ENCODE data around the gene TMEM109. TPM values are rescaled to one million over a fixed set of nuclear protein-coding genes. Genes with fewer than 3 reads are reported as not detected.

TMEM109 gene
- total and polyA plus RNA-seq, 2 of the 4 experiments (the other 2 are of a cell fraction), result 15.1 to 69.7 TPM

GRCh38 chr11:60905047-60905446 is 8.9 kb upstream of the TMEM109 start:
- in situ Hi-C loops (cut with MboI; ENCODE audit: low sequenced_read_pairs), result loop anchor here (25.0 kb wide), 1 partner anchor 1318 kb away; no protein-coding TSS in a partner anchor
- H3K18ac ChIP-seq (ENCODE audit: low read depth, low read length), result no peak overlapping the region
- TF ChIP-seq MAZ (IDR thresholded peaks at IDR 0.05; ENCODE audit: borderline replicate concordance, low read depth, low read length), result no peak
- TF ChIP-seq RAD21 (IDR thresholded peaks at IDR 0.05; ENCODE audit: low read length), result no peak
- TF ChIP-seq MXI1 (IDR thresholded peaks at IDR 0.05; ENCODE audit: borderline replicate concordance, low read depth, low read length), result no peak
- TF ChIP-seq RFX5 (IDR thresholded peaks at IDR 0.05; ENCODE audit: low read depth, low read length), result no peak
- no peak for TF ChIP-seq CHD1 (IDR thresholded peaks at IDR 0.05; ENCODE audit: low read depth, low read length)
- no peak for TF ChIP-seq POLR2A (IDR thresholded peaks at IDR 0.05; ENCODE audit: low read depth, low read length)
- no peak for TF ChIP-seq FOS (IDR thresholded peaks at IDR 0.05; ENCODE audit: low read depth, low read length)
- TF ChIP-seq BHLHE40 (IDR thresholded peaks at IDR 0.05; ENCODE audit: low read depth, low read length), result no peak
- TF ChIP-seq MAFK (IDR thresholded peaks at IDR 0.05; ENCODE audit: low read depth, low read length), result no peak
- TF ChIP-seq RCOR1 (IDR thresholded peaks at IDR 0.05; ENCODE audit: insufficient replicate concordance, low read length), result no peak
- no peak for TF ChIP-seq CTCF (conservative IDR thresholded peaks at IDR 0.05; ENCODE audit: low read depth, low read length)
- peak overlapping the region; percentile 95 for H3K4me2 ChIP-seq (ENCODE audit: low read depth, low read length)
- H3K36me3 ChIP-seq (ENCODE audit: control insufficient read depth, insufficient read depth, low read length), result peaks cover 29% of the 10 kb centered on the region
- peak overlapping the region; percentile 42; the same call in 1 of the 2 replicates for H3K27ac ChIP-seq (ENCODE audit: insufficient read depth, low read length)
- no peak overlapping the region for H2AK9ac ChIP-seq (replicated peaks; ENCODE audit: low read depth, low read length, poor library complexity)
- H3K56ac ChIP-seq (ENCODE audit: extremely low read depth, insufficient read depth, low read length), result no peak overlapping the region
- POLR2A ChIA-PET (ENCODE audit: unreplicated experiment), result no interaction called here
- no peak overlapping the region for H2BK120ac ChIP-seq (ENCODE audit: low read depth, low read length)
- H4K91ac ChIP-seq (ENCODE audit: insufficient read depth, low read depth, low read length), result no peak overlapping the region
- H3K23ac ChIP-seq (ENCODE audit: low read depth, low read length), result no peak overlapping the region
- no peak for DNase-seq
- H3K79me1 ChIP-seq (ENCODE audit: low read depth in 1 of 2, low read length in 2 of 2), result peaks cover 6 to 44% of the 10 kb centered on the region in 2 experiments; a peak in 3 of 4 replicates
- no peak overlapping the region for H2AK5ac ChIP-seq (ENCODE audit: low read depth, low read length)
- no peak overlapping the region for H2BK15ac ChIP-seq (ENCODE audit: low read depth, low read length)
- peaks cover 3% of the 10 kb centered on the region; the same call in 1 of the 2 replicates for H3K4me1 ChIP-seq (ENCODE audit: control insufficient read depth, insufficient read depth, low read length)
- peak overlapping the region; percentile 69 for H3K4me3 ChIP-seq (ENCODE audit: insufficient read depth, low read depth, low read length)
- no peak overlapping the region; a peak in 1 of 4 replicates for H4K8ac ChIP-seq (ENCODE audit: low read depth in 2 of 2, low read length in 2 of 2)
- H3K9me1 ChIP-seq (ENCODE audit: insufficient read depth, low read length), result no peaks in the 10 kb centered on the region
- no peak overlapping the region for H4K5ac ChIP-seq (ENCODE audit: low read depth, low read length)
- CTCF ChIA-PET, result interaction anchor here (2.6 kb wide), 1 partner anchor 74 kb away, joined by 12 read pairs; no protein-coding TSS in a partner anchor
- peaks cover 30% of the 10 kb centered on the region for H4K20me1 ChIP-seq (ENCODE audit: insufficient read depth, low read length)
- no peak overlapping the region for H2BK20ac ChIP-seq (ENCODE audit: low read depth, low read length)
- no peak overlapping the region for H3K14ac ChIP-seq (replicated peaks; ENCODE audit: low read depth, low read length)
- no peak overlapping the region for H2AFZ ChIP-seq (replicated peaks; ENCODE audit: low read length, poor library complexity)
- peaks cover 3% of the 10 kb centered on the region for H3K27me3 ChIP-seq (ENCODE audit: control insufficient read depth, insufficient read depth, low read length)
- H3K4ac ChIP-seq (ENCODE audit: low read depth, low read length), result peak overlapping the region; percentile 6; the same call in 1 of the 2 replicates
- H2BK5ac ChIP-seq (ENCODE audit: low read depth, low read length, poor library complexity, severe bottlenecking), result peak overlapping the region; percentile 5
- ATAC-seq (ENCODE audit: low read depth), result no peak
- no peaks in the 10 kb centered on the region for H3K9me3 ChIP-seq (ENCODE audit: control insufficient read depth, insufficient read depth, low read length)
- intact Hi-C loops (cut with micrococcal nuclease), result loop anchor here (5.0 kb wide), 1 partner anchor 267 kb away; no protein-coding TSS in a partner anchor
- no CpG with 5 or more reads among the region's 6 CpGs for WGBS, 2 experiments (ENCODE audit: extremely low coverage in 2 of 2, insufficient read length in 1 of 2)
- TSS peak; percentile 61 for BruUV-seq (replicated peaks)
- peak overlapping the region; percentile 72 for H3K9ac ChIP-seq (ENCODE audit: low read depth, low read length)
- dilution Hi-C loops (cut with HindIII; ENCODE audit: low sequenced_read_pairs, unreplicated experiment), result no loop called here
